K562 (cell line): ENCODE data around the gene RABGAP1L. TPM values are rescaled to one million over a fixed set of nuclear protein-coding genes. Genes with fewer than 3 reads are reported as not detected.
A peak's percentile ranks its signal among the peaks of the same experiment; 100 is the strongest.

Source experiments
- ATAC-seq: fragments of 200-7000 bp; cut with Tn5 transposase; 3 replicates; pipeline ENCODE4 v1.9.1; 2020; ENCODE audit warnings: moderate library complexity
- BruUV-seq: library from RNA; stranded (reverse); fragments of 400-500 nt; replicated peaks from 2 replicates; lab custom pipeline; 2021; lab: Mats Ljungman, UMichigan
- CTCF ChIA-PET: fragments of 300-600 bp; formaldehyde crosslinking; extraction: SDS; loops from one replicate; lab custom pipeline; 2021; ENCODE audit warnings: low intra/inter-chr PET ratio; lab: Yijun Ruan, JAX
- POLR2A ChIA-PET: fragments of 300-600, 350-650 bp; sonication (Branson Sonifier 250); formaldehyde crosslinking; extraction: SDS; loops from one replicate; lab custom pipeline; 2021; ENCODE audit warnings: antibody characterized with exemption, inconsistent platforms; lab: Yijun Ruan, JAX
- DNase-seq, 4 experiments: peaks; one replicate each; pipeline versions ENCODE4 v3.0.0 to v3.0.0-alpha.2; 2011 to 2018; ENCODE audit warnings: low spot score in 3 of 4, mixed read lengths in 3 of 4; ENCODE audit errors: extremely low read depth in 1 of 4
- FAIRE-seq: peaks from 2 replicates; lab custom pipeline; 2011; peaks lifted over from hg19 to GRCh38; lab: Jason Lieb, UNC
- H2AFZ ChIP-seq: 2 replicates; pipeline ENCODE4 v1.6.0; 2011; ENCODE audit warnings: low read depth, low read length, control low read depth, inconsistent platforms
- H3K27ac ChIP-seq: fragments of 200-600 bp; 3 replicates; pipeline ENCODE4 v1.8.0; 2011; ENCODE audit warnings: low read depth, mild to moderate bottlenecking, control low read depth, inconsistent platforms, low read length, moderate library complexity, mixed read lengths; ENCODE audit errors: extremely low read depth
- H3K27me3 ChIP-seq, 2 experiments: fragments of 300-600 bp in 1 of 2; 2 replicates in 1 of 2; 3 replicates in 1 of 2; pipeline versions ENCODE4 v1.6.0 to v1.8.0; 2011; ENCODE audit warnings: inconsistent platforms in 2 of 2, low read length in 2 of 2, mild to moderate bottlenecking in 1 of 2, mixed read lengths in 1 of 2, moderate library complexity in 1 of 2; ENCODE audit not compliant: control insufficient read depth in 2 of 2, insufficient read depth in 2 of 2
- H3K36me3 ChIP-seq: fragments of 300-600 bp; 3 replicates; pipeline ENCODE4 v1.8.0; 2011; ENCODE audit warnings: mild to moderate bottlenecking, low read length, inconsistent platforms; ENCODE audit not compliant: control insufficient read depth, insufficient read depth
- H3K4me1 ChIP-seq, 2 experiments: fragments of 200-600 bp in 1 of 2; replicated peaks in 1 of 2; 2 replicates in 1 of 2; 3 replicates in 1 of 2; pipeline versions ENCODE4 v1.5.1 to v1.8.0; 2011; ENCODE audit warnings: inconsistent platforms in 2 of 2, low read length in 2 of 2, mild to moderate bottlenecking in 1 of 2, mixed read lengths in 1 of 2, moderate library complexity in 1 of 2; ENCODE audit not compliant: control insufficient read depth in 2 of 2, insufficient read depth in 2 of 2
- H3K4me2 ChIP-seq: 2 replicates; pipeline ENCODE4 v1.6.1; 2011; ENCODE audit warnings: low read length, control low read depth, inconsistent platforms, mixed read lengths; ENCODE audit not compliant: insufficient read depth
- H3K4me3 ChIP-seq: fragments of 200-600 bp; sonication (generic), shearing (Covaris generic); 2 replicates; pipeline ENCODE4 v1.5.1; 2016; ENCODE audit warnings: control low read depth, inconsistent platforms
- H3K79me2 ChIP-seq: fragments of 200-600 bp; 3 replicates; pipeline ENCODE4 v1.8.0; 2011; ENCODE audit warnings: low read length, inconsistent platforms; ENCODE audit not compliant: control insufficient read depth, insufficient read depth
- H3K9ac ChIP-seq, 2 experiments: 2 replicates each; pipeline versions ENCODE4 v1.6.0 to v1.6.1; 2011; ENCODE audit warnings: low read depth in 2 of 2, low read length in 2 of 2, control low read depth in 1 of 2, inconsistent platforms in 1 of 2, mild to moderate bottlenecking in 1 of 2, mixed read lengths in 1 of 2; ENCODE audit not compliant: insufficient read depth in 1 of 2
- H3K9me1 ChIP-seq: one replicate; pipeline ENCODE4 v1.6.0; 2011; ENCODE audit warnings: inconsistent platforms, mild to moderate bottlenecking, low read length, moderate library complexity; ENCODE audit not compliant: control insufficient read depth, insufficient read depth
- H3K9me3 ChIP-seq: replicated peaks from 2 replicates; pipeline ENCODE4 v1.5.1; 2011; ENCODE audit warnings: low read depth, low read length, inconsistent platforms; ENCODE audit not compliant: control insufficient read depth, insufficient read depth
- H4K20me1 ChIP-seq: replicated peaks from 2 replicates; pipeline ENCODE4 v1.6.1; 2011; ENCODE audit warnings: low read length, inconsistent platforms, mixed read lengths; ENCODE audit not compliant: control insufficient read depth, insufficient read depth
- BRF1 ChIP-seq: IDR thresholded peaks from 3 replicates; pipeline ENCODE4 v1.6.1; 2011; ENCODE audit warnings: borderline replicate concordance, mild to moderate bottlenecking; ENCODE audit not compliant: insufficient read length; ENCODE audit errors: extremely low read depth
- CTCF ChIP-seq, 3 experiments: IDR thresholded peaks in 2 of 3; conservative IDR thresholded peaks in 1 of 3; 2 replicates each; pipeline ENCODE4 v1.5.1; 2011 to 2012; ENCODE audit warnings: low read length in 3 of 3, mild to moderate bottlenecking in 3 of 3, control low read depth in 2 of 3, improper control_type of control experiment in 1 of 3, inconsistent platforms in 1 of 3, low read depth in 1 of 3, mixed read lengths in 1 of 3, moderate library complexity in 1 of 3; ENCODE audit not compliant: insufficient read depth in 2 of 3
- GATAD2B ChIP-seq: fragments of 450-650 bp; IDR thresholded peaks from 2 replicates; pipeline ENCODE4 v1.6.1; 2017; ENCODE audit warnings: mild to moderate bottlenecking, borderline replicate concordance
- SMC3 ChIP-seq: conservative IDR thresholded peaks from 2 replicates; pipeline ENCODE4 v1.6.1; 2011; ENCODE audit warnings: low read depth, low read length, improper control_type of control experiment; ENCODE audit not compliant: insufficient read depth
- ZNF41 ChIP-seq: fragments of 250-450 bp; sonication (Bioruptor Pico); conservative IDR thresholded peaks from 2 replicates; pipeline ENCODE4 v1.4.0; 2020; ENCODE audit warnings: mild to moderate bottlenecking
- ZNF512 ChIP-seq: IDR thresholded peaks from 2 replicates; pipeline ENCODE4 v1.6.1; 2016; ENCODE audit warnings: missing genetic modification characterization, missing compliant biosample characterization
- WGBS: fragments of 100-300 bp; shearing (Covaris generic); methylation state at CpG from one replicate; pipeline ENCODE4 v1.1.6; 2016; ENCODE audit warnings: low coverage, mixed read lengths; ENCODE audit not compliant: insufficient coverage; ENCODE audit errors: missing lambda C conversion rate; 5-methylcytosine and 5-hydroxymethylcytosine counted together
- in situ Hi-C: fragments of 300-500 bp; cut with MboI; formaldehyde crosslinking; loops from 4 replicates; pipeline ENCODE4 v1.15.0; 2018; ENCODE audit warnings: inconsistent platforms, mixed read lengths
- intact Hi-C: fragments of 100-400 bp; cut with micrococcal nuclease; formaldehyde crosslinking; loops from 2 replicates; pipeline ENCODE4 v1.14.2; 2022
- polyA plus RNA-seq, 8 experiments: library from polyadenylated mRNA; depleted of rRNA in 4 of 8; stranded (reverse) in 5 of 8; unstranded in 3 of 8; fragments of >200 nt; fragmentation: Nextera tagmentation in 2 of 8; fragmentation: Illumina TruSeq in 1 of 8; extraction: Ambion mirVana in 2 of 8; extraction: Trizol in 1 of 8; gene quantifications; 2 replicates each; pipeline versions ENCODE4 v1.2.1 to v1.2.3, GENCODE V29; 2011 to 2014; ENCODE audit warnings: inconsistent platforms in 1 of 8, missing spikeins in 1 of 8
- total RNA-seq, 7 experiments: library from RNA; depleted of rRNA in 6 of 7; stranded (reverse); fragments of >200 nt in 6 of 7; fragmentation: Illumina TruSeq in 2 of 7; extraction: Trizol in 2 of 7; gene quantifications; 2 replicates each; pipeline versions ENCODE4 v1.2.1 to v1.2.3, GENCODE V29; 2011 to 2021; ENCODE audit warnings: low replicate concordance in 1 of 7

The RABGAP1L gene
- total and polyA plus RNA-seq, 9 of the 15 experiments (the other 6 are each of a cell fraction or from before 2014, with no cell fraction given), result 16.5 to 44.9 (median 26.7) TPM

GRCh38 chr1:174724219-174724618, 564.9 kb downstream of the RABGAP1L start (continued):
- no peak for TF ChIP-seq BRF1
- no peak for TF ChIP-seq ZNF41 (CRISPR knock-in tag)
- no peak for TF ChIP-seq ZNF512 (tag)
- TF ChIP-seq, all 486 proteins: peak for 0

DNA sequence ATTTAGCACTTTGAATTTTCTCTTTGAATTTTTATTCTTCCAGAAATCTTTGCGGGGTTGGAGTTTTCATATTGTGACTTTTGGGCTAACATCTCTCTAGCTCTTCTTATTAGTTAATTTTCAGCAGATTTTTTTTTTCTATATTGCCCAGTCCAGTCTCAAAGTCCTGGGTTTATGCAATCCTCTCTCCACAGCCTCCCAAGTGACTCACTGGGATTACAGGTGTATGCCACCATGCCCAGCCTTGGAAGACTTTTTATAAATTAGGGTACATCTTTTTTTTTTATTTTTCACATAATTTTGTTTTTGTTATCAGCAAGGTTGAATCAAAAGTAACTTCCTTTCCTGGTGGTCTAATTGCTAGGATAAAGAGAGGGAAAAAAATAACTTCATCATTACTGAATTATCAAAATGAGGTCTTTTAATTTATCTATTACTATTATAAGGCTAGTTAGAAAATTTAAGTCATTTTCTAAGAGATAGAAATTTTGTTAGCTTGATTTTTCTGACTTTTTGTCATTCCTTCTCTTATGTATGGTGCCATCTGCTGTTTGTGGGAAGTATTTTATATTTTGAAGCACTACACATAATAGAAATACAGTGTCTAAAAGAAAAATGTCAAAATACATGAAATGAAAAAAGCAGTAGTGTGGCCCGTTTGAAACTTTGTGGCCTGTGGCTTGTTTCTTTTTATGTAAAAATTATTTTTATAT, 567.0 kb downstream of the RABGAP1L start:
- BruUV-seq, result no TSS peak
- H3K4me3 ChIP-seq, result no peak overlapping the region
- H2AFZ ChIP-seq, result no peak overlapping the region
- peak; percentile 46; the same call in 1 of the 3 replicates for ATAC-seq
- no peaks in the 10 kb centered on the region for H3K36me3 ChIP-seq
- intact Hi-C loops (loop anchor here (1.0 to 5.0 kb wide), 3 partner anchors 313 to 634 kb away; no protein-coding TSS in a partner anchor), in situ Hi-C loops (loop anchor here (25.0 kb wide), 1 partner anchor 914 kb away; the partner anchor contains the start of genes CENPL and DARS2)
- H4K20me1 ChIP-seq, result no peaks in the 10 kb centered on the region
- H3K9me1 ChIP-seq, result no peaks in the 10 kb centered on the region
- DNase-seq, result peak in 1 of 4 experiments; percentile 25
- H3K27me3 ChIP-seq, result no peaks in the 10 kb centered on the region
- POLR2A ChIA-PET, result interaction anchor here (1.6 kb wide), 1 partner anchor 12 kb away, joined by 6 read pairs; no protein-coding TSS in a partner anchor
- H3K4me2 ChIP-seq, result no peak overlapping the region
- no peak for FAIRE-seq
- H3K27ac ChIP-seq, result no peak overlapping the region
- CTCF ChIA-PET, result interaction anchor here (0.7 to 2.0 kb wide), 9 partner anchors 50 to 1983 kb away, joined by 3 to 21 read pairs (median 4); no protein-coding TSS in a partner anchor
- H3K9ac ChIP-seq, result no peak overlapping the region
- no peaks in the 10 kb centered on the region for H3K4me1 ChIP-seq
- H3K79me2 ChIP-seq, result no peaks in the 10 kb centered on the region
- WGBS, result 0% methylated on average over 2 of the region's 2 CpGs
- H3K9me3 ChIP-seq, result no peaks in the 10 kb centered on the region
- peak; percentile 48 for TF ChIP-seq SMC3
- TF ChIP-seq GATAD2B, result 0 out of 2 replicates have a peak, but pooled peaks have one; percentile 24
- peak in 1 of 3 experiments; percentile 69; a peak in 3 of 6 replicates for TF ChIP-seq CTCF (IDR thresholded peaks at IDR 0.05 in 2 of 3, conservative IDR thresholded peaks at IDR 0.05 in 1 of 3; ENCODE audit: insufficient read depth in 2 of 3, low read depth in 1 of 3, low read length in 3 of 3)
